ENCODE data around the gene HJURP. TPM values are rescaled to one million over a fixed set of nuclear protein-coding genes. Genes with fewer than 3 reads are reported as not detected.

HJURP gene
- total and polyA plus RNA-seq, 2 donors (not counting 3 experiments of a cell fraction or from before 2014, with no cell fraction given): 34.4 to 60.9 TPM

DNA sequence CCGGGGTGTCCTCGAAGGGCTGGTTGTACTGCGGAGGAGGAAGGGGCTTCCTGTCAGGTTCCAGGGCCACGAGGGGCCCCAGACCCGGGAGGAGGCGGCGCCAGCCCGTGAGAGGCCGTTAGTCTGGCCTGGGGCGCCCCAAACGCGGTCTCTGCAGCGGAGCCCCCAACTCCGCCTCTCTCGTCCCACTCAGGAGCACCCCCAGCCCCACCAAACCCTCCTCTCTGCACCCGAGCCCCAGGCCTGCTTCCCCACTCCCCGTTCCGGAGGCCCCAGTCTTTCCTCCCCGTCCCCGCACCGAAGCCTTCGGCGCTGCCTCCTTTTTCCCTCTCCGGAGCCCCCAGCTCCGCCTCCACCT, 473 bp downstream of the HJURP start:
- Histone ChIP-seq H3K9me3 (replicated peaks; ENCODE audit: control insufficient read depth, insufficient read depth, low read length) (no peaks in the 10 kb centered on the region), H3K4me2 (ENCODE audit: insufficient read depth, low read length) (peak overlapping the region; percentile 86), H3K27ac (ENCODE audit: insufficient read depth, low read depth, low read length) (peak overlapping the region; percentile 54), H3K79me2 (ENCODE audit: control insufficient read depth, insufficient read depth, low read length) (peaks cover 53% of the 10 kb centered on the region), H4K20me1 (replicated peaks; ENCODE audit: control insufficient read depth, extremely low read depth, insufficient read depth, low read length) (no peaks in the 10 kb centered on the region), H3K4me1 (ENCODE audit: control insufficient read depth, extremely low read depth, insufficient read depth, low read length) (peaks cover 20% of the 10 kb centered on the region), H2AFZ (ENCODE audit: low read depth, low read length) (peak overlapping the region; percentile 95), H3K9ac (replicated peaks; ENCODE audit: extremely low read depth, insufficient read depth, low read length) (peak overlapping the region; percentile 66), H3K36me3 (ENCODE audit: control insufficient read depth in 2 of 2, extremely low read depth in 1 of 2, insufficient read depth in 2 of 2, low read length in 2 of 2) (peaks cover 0 to 11% of the 10 kb centered on the region in 2 experiments), H3K4me3 (replicated peaks in 1 of 3; ENCODE audit: insufficient read depth in 1 of 3, low read depth in 1 of 3, low read length in 3 of 3) (peak overlapping the region; percentile 88 to 98 (median 89)), H3K27me3 (ENCODE audit: control insufficient read depth in 2 of 2, insufficient read depth in 2 of 2, low read length in 2 of 2) (no peaks in the 10 kb centered on the region), H3K9me1 (replicated peaks; ENCODE audit: control insufficient read depth, extremely low read depth, insufficient read depth, low read length) (no peaks in the 10 kb centered on the region)
- dilution Hi-C loops (cut with MboI; ENCODE audit: extremely low pct_ligation_motif_present, low sequenced_read_pairs) (no loop called here), intact Hi-C loops (cut with micrococcal nuclease) (loop anchor here (1.0 to 10.0 kb wide), 7 partner anchors 14 to 643 kb away; partner anchors contain the start of genes ARL4C, DGKD and MSL3B)
- TF ChIP-seq, protein P1, sequence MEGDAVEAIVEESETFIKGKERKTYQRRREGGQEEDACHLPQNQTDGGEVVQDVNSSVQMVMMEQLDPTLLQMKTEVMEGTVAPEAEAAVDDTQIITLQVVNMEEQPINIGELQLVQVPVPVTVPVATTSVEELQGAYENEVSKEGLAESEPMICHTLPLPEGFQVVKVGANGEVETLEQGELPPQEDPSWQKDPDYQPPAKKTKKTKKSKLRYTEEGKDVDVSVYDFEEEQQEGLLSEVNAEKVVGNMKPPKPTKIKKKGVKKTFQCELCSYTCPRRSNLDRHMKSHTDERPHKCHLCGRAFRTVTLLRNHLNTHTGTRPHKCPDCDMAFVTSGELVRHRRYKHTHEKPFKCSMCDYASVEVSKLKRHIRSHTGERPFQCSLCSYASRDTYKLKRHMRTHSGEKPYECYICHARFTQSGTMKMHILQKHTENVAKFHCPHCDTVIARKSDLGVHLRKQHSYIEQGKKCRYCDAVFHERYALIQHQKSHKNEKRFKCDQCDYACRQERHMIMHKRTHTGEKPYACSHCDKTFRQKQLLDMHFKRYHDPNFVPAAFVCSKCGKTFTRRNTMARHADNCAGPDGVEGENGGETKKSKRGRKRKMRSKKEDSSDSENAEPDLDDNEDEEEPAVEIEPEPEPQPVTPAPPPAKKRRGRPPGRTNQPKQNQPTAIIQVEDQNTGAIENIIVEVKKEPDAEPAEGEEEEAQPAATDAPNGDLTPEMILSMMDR (IDR thresholded peaks at IDR 0.05; ENCODE audit: extremely low read depth in 1 of 2, insufficient read depth in 1 of 2, low read depth in 1 of 2, low read length in 2 of 2): no peak
- TF ChIP-seq POLR2A (IDR thresholded peaks at IDR 0.05; ENCODE audit: low read depth, low read length) (no peak), FOS (IDR thresholded peaks at IDR 0.05; ENCODE audit: borderline replicate concordance, insufficient read depth, low read length) (no peak), EZH2 (IDR thresholded peaks at IDR 0.05; ENCODE audit: borderline replicate concordance, low read depth, low read length, severe bottlenecking) (no peak), MYC (IDR thresholded peaks at IDR 0.05; ENCODE audit: low read depth, low read length) (no peak), GATA2 (IDR thresholded peaks at IDR 0.05; ENCODE audit: insufficient read depth, insufficient read length, low read depth, low read length) (no peak), POLR2AphosphoS5 (IDR thresholded peaks at IDR 0.05; ENCODE audit: insufficient read depth, low read depth, low read length) (no peak), JUN (IDR thresholded peaks at IDR 0.05; ENCODE audit: borderline replicate concordance, insufficient read depth, insufficient read length, low read depth) (no peak)
- TF ChIP-seq, protein P2, sequence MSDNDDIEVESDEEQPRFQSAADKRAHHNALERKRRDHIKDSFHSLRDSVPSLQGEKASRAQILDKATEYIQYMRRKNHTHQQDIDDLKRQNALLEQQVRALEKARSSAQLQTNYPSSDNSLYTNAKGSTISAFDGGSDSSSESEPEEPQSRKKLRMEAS (IDR thresholded peaks at IDR 0.05; ENCODE audit: insufficient read depth, insufficient read length): no peak
- POLR2A ChIA-PET: no interaction called here
- no peak for FAIRE-seq
- DNase-seq (ENCODE audit: low read depth, low spot score): no peak
- CTCF ChIA-PET: interaction anchor here (1.7 kb wide), 1 partner anchor 405 kb away, joined by 6 read pairs; no protein-coding TSS in a partner anchor
- no TSS peak for BruUV-seq (replicated peaks)
